Small intestine (tissue), 7 donors: ENCODE measurements around the gene ZBTB4. TPM values are rescaled to one million over a fixed set of nuclear protein-coding genes. Genes with fewer than 3 reads are reported as not detected.

ENCODE experiments used
- DNase-seq, 2 donors: peaks; one replicate each; pipeline versions ENCODE4 v3.0.0 to v3.0.0-alpha.2; 2013
- FAIRE-seq: peaks from 2 replicates; lab custom pipeline; 2012; peaks lifted over from hg19 to GRCh38; lab: Jason Lieb, UNC
- H3K27ac ChIP-seq, 3 donors: one replicate each; pipeline ENCODE4 v1.5.1; 2013; ENCODE audit warnings: low read length in 2 of 3, mild to moderate bottlenecking in 2 of 3, control low read depth in 1 of 3, inconsistent platforms in 1 of 3, low read depth in 1 of 3, moderate library complexity in 1 of 3
- H3K27me3 ChIP-seq, 3 donors: one replicate each; pipeline ENCODE4 v1.6.1; 2013; ENCODE audit warnings: low read length in 3 of 3, inconsistent platforms in 1 of 3; ENCODE audit not compliant: control insufficient read depth in 3 of 3, insufficient read depth in 3 of 3
- H3K36me3 ChIP-seq, 3 donors: one replicate each; pipeline ENCODE4 v1.6.1; 2013; ENCODE audit warnings: low read length in 3 of 3, inconsistent platforms in 1 of 3, low read depth in 1 of 3, mild to moderate bottlenecking in 1 of 3, moderate library complexity in 1 of 3; ENCODE audit not compliant: control insufficient read depth in 3 of 3, insufficient read depth in 2 of 3
- H3K4me1 ChIP-seq, 3 donors: one replicate each; pipeline ENCODE4 v1.6.1; 2013; ENCODE audit warnings: low read length in 2 of 3, inconsistent platforms in 1 of 3, low read depth in 1 of 3, mild to moderate bottlenecking in 1 of 3, moderate library complexity in 1 of 3; ENCODE audit not compliant: control insufficient read depth in 3 of 3, insufficient read depth in 2 of 3
- H3K4me3 ChIP-seq, 3 donors: one replicate each; pipeline ENCODE4 v1.5.1; 2013; ENCODE audit warnings: low read length in 3 of 3, control low read depth in 1 of 3, inconsistent platforms in 1 of 3, low read depth in 1 of 3, mild to moderate bottlenecking in 1 of 3, moderate library complexity in 1 of 3
- H3K9me3 ChIP-seq, 2 donors: one replicate each; pipeline ENCODE4 v1.6.1; 2013; ENCODE audit warnings: low read depth in 1 of 2, low read length in 1 of 2; ENCODE audit not compliant: control insufficient read depth in 2 of 2, insufficient read depth in 1 of 2
- WGBS, 3 donors: extraction: QIAGEN DNeasy Blood & Tissue Kit; methylation state at CpG; one replicate each; pipeline ENCODE4 v1.1.7; 2013; 5-methylcytosine and 5-hydroxymethylcytosine counted together
- polyA plus RNA-seq, 4 donors: library from polyadenylated mRNA; stranded (reverse) in 3 of 4; unstranded in 1 of 4; fragments of 200-250 nt in 3 of 4; fragments of 120-200 nt in 1 of 4; gene quantifications; one replicate each; pipeline versions ENCODE4 v1.2.1 to v1.2.3, GENCODE V29; 2013
- donor health status: healthy with polysubstance abuse.
- donor health status: control.
- donor health status: control.
- donor health status: Bipolar disorder and iron deficiency.
- donor health status: healthy.

ZBTB4 gene
- polyA plus RNA-seq, 4 donors = 7.6 to 76.4 (median 12.4) TPM

DNA sequence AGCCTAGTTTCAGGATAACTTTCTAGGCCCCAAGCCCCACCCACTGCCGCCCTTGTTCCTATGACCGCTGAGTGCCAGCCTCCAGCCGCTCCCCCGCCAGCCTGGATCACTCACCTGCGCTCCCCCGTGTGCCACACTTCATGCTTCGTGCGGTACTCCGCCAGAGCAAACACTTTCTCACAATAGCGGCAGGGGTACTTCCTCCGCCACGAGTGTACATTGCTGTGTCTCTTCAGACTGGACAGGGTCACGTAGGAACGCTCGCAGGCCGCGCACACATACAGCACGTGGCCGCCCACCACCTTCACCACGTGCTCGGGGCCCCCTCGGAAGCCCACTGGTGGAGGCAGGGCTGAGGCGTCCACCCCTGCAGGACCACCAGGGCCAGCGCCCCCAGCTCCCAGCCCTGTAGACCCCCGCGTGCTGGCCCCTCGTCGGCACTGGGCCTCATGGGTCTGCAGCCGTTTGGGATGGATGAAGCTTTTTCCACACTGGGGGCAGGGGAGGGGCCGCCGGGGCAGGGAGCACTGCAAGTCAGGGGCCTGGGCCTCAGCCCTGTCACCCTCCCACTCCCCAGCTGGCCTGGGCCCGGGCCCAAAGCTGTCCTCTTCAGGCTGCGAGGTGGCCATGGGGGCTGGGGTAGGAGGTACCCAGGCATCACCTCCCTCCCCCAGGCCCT lies 13.7 kb downstream of the ZBTB4 start:
- Histone ChIP-seq H3K4me3 (no peak overlapping the region), H3K27me3 (no peaks in the 10 kb centered on the region), H3K4me1 (peaks cover 0 to 3% (median under 1%) of the 10 kb centered on the region in 3 donors), H3K36me3 (peaks cover 3 to 78% (median 8%) of the 10 kb centered on the region in 3 donors), H3K27ac (peak overlapping the region in 1 of 3 donors; percentile 41), H3K9me3 (no peaks in the 10 kb centered on the region)
- WGBS, 3 donors = 91 to 95% (median 91%) methylated on average over 32 to 33 of the region's 33 CpGs
- DNase-seq = no peak
- no peak for FAIRE-seq

DNA sequence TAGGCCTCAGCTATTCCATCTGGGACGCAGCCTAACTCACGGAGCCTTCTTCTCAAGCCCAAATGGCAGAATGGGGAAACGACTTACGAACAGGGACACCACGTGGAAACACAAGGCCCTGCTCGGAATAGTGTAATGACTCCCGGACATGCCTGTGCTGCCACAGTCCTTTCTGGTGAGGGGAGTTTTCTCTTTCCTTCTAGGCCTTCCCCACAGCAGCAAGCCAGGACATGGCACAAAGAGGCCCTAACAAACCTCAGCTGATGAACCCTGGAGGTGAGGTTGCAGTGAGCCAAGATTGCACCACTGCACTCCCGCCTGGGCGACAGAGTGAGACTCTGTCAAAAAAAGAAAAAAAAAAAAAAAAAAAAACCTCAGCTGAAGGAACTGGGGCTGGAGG lies 15.3 kb downstream of the ZBTB4 start:
- FAIRE-seq (no peak), DNase-seq (no peak)
- peaks cover 0 to 3% (median 0%) of the 10 kb centered on the region in 3 donors for H3K4me1 ChIP-seq
- 93 to 95% (median 94%) methylated on average over 9 of the region's 9 CpGs for WGBS, 3 donors
- no peaks in the 10 kb centered on the region for H3K9me3 ChIP-seq
- peaks cover 3 to 77% (median 8%) of the 10 kb centered on the region in 3 donors for H3K36me3 ChIP-seq
- H3K27ac ChIP-seq = no peak overlapping the region
- no peaks in the 10 kb centered on the region for H3K27me3 ChIP-seq
- no peak overlapping the region for H3K4me3 ChIP-seq

DNA sequence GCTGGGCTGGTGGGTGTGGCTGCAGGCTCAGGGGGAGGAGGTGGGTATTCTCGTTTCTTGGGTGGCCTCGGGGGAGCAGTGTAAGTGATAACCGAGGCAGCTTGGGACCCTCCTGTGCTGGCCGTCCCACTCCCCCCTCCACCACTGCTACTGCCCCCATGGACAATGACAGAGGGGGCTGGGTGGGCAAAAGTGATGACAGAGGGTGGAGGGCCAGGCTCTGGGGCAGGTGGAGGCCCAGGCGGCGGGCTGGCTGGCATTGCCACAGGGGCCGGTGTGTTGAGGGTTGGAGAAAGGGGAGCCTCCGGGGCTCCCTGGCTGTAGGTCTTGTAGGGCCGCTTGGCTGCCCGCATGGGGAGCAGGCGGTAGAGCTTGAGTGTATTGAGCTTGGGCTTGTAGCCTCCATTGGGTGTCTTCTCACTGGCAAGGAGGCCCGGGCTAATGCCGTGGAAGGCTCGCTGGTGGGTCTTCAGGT lies 16.0 kb downstream of the ZBTB4 start:
- Histone ChIP-seq H3K9me3 (no peaks in the 10 kb centered on the region), H3K4me3 (no peak overlapping the region), H3K27ac (no peak overlapping the region), H3K4me1 (peaks cover 0 to 3% (median 0%) of the 10 kb centered on the region in 3 donors), H3K36me3 (peaks cover 3 to 71% (median 8%) of the 10 kb centered on the region in 3 donors), H3K27me3 (no peaks in the 10 kb centered on the region)
- 88 to 93% (median 89%) methylated on average over 11 to 14 of the region's 14 CpGs for WGBS, 3 donors
- no peak for DNase-seq
- no peak for FAIRE-seq

DNA sequence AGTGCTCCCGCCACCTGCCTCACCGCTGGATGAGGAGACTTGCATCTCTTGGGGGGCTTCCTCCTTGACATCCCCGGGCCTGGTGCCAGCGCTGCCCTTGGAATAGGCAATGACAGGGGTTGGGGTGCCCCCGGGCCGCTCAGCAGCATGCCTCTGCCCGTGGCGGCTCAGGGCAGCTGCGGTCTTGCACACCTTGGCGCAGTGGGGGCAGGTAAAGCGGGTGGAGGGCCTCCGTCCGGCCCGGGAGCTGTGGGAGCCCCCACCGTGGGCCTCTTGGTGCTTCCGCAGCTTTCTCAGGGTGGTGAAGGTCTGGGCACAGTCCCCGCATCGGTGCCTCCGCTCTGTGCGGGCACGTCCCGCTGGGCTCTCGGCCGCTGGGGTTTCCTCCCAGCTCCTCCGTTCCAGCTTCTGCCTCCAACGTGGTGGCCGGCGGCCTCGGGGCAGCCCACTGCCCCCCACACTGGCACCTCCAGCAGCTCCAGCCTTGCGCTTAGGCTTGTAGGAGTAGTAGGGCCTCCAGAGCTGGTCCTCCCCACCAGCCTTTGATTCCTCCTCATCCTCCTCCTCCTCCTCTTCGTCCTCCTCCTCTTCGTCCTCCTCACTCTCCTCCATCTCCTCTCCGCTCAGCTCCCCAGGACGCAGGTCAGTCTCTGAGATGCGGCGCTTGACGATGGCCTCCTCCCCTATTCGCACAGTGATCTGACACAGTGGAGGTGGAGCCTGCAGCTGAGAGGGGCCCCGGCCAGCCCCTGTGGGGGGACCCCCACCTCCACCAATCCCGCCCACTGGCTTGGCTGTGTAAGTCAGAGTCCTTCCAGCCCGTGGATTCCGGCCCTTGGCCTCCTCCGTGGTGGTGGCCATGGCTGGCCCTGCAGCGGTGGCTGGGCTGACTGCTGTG lies 16.7 kb downstream of the ZBTB4 start:
- Histone ChIP-seq H3K27ac (no peak overlapping the region), H3K27me3 (no peaks in the 10 kb centered on the region), H3K4me3 (no peak overlapping the region), H3K36me3 (peaks cover 3 to 65% (median 8%) of the 10 kb centered on the region in 3 donors), H3K9me3 (no peaks in the 10 kb centered on the region), H3K4me1 (peaks cover 0 to 3% (median 0%) of the 10 kb centered on the region in 3 donors)
- FAIRE-seq (no peak), DNase-seq (no peak)
- WGBS, 3 donors = 92 to 93% (median 92%) methylated on average over 37 to 44 of the region's 44 CpGs

DNA sequence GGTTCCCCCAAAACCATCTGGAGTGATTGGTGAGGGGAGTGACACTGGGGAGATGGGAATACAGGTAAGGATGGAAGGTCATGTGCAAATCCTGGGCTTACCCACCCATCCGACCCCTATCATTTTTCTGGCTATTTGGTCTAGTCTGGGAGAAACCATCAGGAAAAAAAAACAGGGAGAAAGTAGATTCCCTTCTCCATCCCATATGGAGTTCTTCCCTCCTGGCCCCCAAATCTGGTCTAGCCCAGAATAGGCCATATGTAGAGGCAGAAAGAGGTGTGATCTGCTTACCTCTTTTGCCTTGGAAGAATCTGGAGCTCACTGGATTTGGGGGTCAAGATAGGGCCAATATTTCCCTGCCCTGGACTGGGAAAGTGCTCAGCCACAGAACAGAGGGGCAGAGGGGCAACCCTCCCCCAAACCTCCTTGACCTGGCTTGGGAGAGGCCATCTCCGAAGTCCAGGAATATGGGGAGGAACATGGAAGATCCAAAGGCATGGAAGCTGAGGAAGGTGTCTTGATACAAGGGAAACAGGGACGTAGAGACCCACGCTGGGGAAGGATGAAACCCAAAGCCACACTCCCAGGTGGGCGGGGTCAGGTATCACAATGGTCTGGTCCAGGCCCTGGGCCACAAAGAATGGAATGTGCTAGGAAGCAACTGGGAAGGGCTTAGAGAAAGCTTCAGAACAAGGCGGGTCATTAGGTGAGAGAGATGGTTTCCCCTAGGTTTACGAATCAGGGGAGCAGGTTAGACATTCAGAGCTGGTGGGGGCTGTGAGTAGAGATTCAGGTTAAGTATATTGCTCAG lies 18.4 kb downstream of the ZBTB4 start:
- Histone ChIP-seq H3K4me3 (no peak overlapping the region), H3K27me3 (no peaks in the 10 kb centered on the region), H3K4me1 (peaks cover 0 to 5% (median 0%) of the 10 kb centered on the region in 3 donors), H3K9me3 (no peaks in the 10 kb centered on the region), H3K36me3 (peaks cover 3 to 52% (median 6%) of the 10 kb centered on the region in 3 donors), H3K27ac (no peak overlapping the region)
- WGBS, 3 donors = 93 to 94% (median 94%) methylated on average over 7 of the region's 7 CpGs
- FAIRE-seq = no peak
- no peak for DNase-seq

DNA sequence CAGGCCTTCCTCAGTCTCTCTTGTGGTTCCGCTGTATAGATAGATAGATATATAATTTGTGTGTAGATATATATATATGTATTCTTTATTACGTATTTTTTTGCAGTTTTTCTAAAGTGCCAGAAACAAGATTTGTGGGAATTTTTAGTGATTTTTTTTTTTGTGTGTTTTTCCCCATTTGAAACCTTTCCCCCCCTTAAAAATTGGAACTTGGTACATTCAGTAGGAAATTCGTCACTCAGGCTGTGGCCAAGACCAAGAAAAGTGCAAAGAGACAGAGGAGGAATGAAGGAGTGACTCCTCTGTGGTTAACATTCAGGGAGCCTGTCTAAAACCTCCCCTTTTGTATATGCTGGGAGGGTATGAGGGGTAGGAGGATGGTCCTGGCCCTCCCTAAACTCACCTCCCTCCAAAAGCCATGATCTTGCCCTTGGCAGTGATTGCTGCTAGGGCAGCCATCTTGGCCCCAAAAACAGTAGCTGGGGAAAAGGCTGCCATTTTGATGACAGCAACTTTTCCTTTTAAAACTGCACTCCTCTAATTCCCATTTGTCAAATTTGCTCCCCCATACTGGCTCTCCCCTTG lies 19.4 kb downstream of the ZBTB4 start:
- no peaks in the 10 kb centered on the region for H3K9me3 ChIP-seq
- H3K4me3 ChIP-seq = no peak overlapping the region
- DNase-seq (no peak), FAIRE-seq (no peak)
- peaks cover 3 to 42% (median 3%) of the 10 kb centered on the region in 3 donors for H3K36me3 ChIP-seq
- H3K4me1 ChIP-seq = peaks cover 0 to 8% (median 0%) of the 10 kb centered on the region in 3 donors
- no peak overlapping the region for H3K27ac ChIP-seq
- WGBS, 3 donors = 70 to 73% (median 73%) methylated on average over 3 of the region's 3 CpGs
- H3K27me3 ChIP-seq = no peaks in the 10 kb centered on the region

DNA sequence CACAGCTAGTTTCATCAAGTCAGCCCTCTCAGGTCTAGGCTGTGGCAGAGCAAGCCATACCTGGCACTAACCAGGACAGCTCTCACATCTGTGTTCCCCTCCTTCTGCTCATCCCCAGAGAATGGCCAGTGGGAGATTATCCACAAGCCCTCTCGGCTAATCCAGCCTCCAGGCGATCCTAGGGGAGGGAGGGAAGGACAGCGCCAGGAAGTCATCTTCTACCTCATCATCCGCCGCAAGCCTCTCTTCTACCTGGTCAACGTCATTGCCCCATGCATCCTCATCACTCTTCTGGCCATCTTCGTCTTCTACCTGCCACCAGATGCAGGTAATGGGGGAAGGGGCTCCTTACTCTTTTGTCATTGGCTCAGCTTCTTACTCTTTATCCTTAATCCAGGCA lies 31.0 kb downstream of the ZBTB4 start:
- Histone ChIP-seq H3K27me3 (peaks cover 0 to 37% (median 10%) of the 10 kb centered on the region in 3 donors), H3K9me3 (no peaks in the 10 kb centered on the region), H3K36me3 (no peaks in the 10 kb centered on the region), H3K27ac (no peak overlapping the region), H3K4me1 (peaks cover 0 to 19% (median 0%) of the 10 kb centered on the region in 3 donors), H3K4me3 (no peak overlapping the region)
- FAIRE-seq (no peak), DNase-seq (no peak)
- WGBS, 3 donors = 90 to 91% (median 90%) methylated on average over 7 of the region's 7 CpGs
